GM12873 (cell line): ENCODE measurements around the gene C1RL.

Experiments
- TF ChIP-seq, protein P1 (sequence below): IDR thresholded peaks from 2 replicates; pipeline ENCODE4 v1.5.1; 2012; ENCODE audit warnings: low read depth, mild to moderate bottlenecking, moderate library complexity, low read length, control low read depth; ENCODE audit not compliant: insufficient read depth; ENCODE audit errors: missing control alignments

The C1RL gene

DNA sequence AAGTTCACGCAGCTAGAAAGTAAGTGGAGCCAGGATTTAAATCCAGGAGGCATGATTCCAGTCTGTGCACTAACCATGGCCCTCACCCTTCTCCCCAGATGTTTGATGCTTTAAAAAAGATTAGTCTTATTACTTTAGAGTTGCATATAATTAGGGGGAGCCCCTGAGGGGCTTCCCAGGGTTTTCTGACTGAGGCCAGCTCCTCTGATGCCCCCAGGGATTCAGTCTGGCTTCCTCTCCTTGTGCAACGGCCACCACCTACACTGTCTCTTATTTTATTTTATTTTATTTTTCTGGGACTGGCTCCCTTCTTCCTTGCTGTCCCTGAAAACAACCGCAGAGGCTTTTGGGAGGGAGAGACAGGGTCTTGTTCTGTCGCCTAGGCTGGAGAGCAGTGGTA is 43.8 kb upstream of the C1RL start:
- TF ChIP-seq, protein P1, sequence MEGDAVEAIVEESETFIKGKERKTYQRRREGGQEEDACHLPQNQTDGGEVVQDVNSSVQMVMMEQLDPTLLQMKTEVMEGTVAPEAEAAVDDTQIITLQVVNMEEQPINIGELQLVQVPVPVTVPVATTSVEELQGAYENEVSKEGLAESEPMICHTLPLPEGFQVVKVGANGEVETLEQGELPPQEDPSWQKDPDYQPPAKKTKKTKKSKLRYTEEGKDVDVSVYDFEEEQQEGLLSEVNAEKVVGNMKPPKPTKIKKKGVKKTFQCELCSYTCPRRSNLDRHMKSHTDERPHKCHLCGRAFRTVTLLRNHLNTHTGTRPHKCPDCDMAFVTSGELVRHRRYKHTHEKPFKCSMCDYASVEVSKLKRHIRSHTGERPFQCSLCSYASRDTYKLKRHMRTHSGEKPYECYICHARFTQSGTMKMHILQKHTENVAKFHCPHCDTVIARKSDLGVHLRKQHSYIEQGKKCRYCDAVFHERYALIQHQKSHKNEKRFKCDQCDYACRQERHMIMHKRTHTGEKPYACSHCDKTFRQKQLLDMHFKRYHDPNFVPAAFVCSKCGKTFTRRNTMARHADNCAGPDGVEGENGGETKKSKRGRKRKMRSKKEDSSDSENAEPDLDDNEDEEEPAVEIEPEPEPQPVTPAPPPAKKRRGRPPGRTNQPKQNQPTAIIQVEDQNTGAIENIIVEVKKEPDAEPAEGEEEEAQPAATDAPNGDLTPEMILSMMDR, result no peak

DNA sequence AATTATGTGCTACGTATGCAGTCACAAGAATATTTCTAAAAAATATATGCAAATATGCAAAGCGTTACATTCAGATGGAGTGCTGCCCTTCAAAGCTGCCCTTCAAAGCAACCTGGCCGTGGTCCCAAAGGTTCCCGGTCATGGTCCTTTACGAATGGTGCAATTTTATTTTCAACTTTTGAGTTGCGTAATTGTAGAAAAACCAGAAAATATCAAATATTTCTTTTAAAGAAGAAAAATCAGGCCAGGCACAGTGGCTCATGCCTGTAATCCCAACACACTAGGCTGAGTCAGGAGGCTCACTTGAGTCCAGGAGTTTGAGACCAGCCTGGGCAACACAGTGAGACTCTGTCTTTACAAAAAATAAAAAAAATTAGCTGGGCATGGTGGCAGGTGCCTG is 42.5 kb upstream of the C1RL start:
- TF ChIP-seq, protein P1, result no peak

DNA sequence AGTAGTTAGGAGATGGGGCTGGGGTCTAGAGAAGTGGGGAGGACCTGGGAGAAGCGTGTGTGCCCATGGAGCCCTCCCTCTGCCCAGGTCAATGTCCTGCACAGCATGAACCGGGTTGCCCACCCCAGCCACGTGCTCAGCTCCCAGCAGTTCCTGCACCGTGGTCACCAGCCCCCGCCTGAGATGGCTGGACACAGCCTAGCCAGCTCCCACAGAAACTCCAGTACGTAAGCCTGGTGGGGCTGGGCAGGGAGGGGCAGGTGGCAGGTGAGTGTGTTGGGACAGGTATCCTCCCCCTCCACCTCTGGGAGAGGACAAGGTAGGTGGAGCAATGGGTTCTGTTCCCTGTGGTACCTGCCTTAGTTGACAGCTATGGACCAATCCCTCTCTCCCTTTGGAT is 41.8 kb upstream of the C1RL start:
- TF ChIP-seq, protein P1, result no peak

DNA sequence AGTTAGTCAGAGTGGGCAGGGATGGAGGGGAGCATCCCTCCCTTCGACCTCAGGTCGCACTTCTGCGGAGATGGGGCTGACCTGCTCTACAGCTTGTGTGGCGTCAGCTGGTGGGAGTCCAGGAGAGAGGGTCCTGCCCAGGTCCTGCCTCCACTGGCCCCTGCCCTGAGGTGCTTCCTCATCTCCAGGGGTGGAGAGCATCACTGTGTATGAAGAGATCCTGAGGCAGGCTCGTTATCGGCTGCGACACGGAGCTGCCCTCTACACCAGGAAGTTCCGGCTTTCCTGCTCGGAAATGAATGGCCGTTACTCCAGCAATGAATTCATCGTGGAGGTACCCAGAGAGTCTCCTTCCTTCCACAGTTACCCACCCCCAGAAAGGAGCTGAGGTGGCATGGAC is 41.3 kb upstream of the C1RL start:
- TF ChIP-seq, protein P1, result no peak

DNA sequence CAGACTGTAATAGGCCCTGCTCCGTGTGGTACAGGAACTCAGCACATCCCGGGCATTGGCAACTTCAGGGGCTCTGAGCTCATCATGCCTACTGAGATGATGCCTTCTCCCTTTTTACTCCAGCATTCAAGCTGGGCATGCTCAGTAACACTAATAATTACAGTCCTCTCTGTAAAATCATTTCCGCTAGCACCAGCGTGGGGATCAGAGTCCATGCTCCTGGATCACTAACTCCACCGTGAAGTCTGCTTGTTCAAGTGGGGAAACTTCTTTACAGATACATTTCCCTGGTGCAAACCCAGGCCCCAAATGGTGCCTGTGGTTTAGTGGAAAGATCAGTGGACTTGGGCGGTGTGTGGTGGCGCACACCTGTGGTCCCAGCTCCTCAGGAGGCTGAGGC is 37.9 kb upstream of the C1RL start:
- TF ChIP-seq, protein P1, result no peak

DNA sequence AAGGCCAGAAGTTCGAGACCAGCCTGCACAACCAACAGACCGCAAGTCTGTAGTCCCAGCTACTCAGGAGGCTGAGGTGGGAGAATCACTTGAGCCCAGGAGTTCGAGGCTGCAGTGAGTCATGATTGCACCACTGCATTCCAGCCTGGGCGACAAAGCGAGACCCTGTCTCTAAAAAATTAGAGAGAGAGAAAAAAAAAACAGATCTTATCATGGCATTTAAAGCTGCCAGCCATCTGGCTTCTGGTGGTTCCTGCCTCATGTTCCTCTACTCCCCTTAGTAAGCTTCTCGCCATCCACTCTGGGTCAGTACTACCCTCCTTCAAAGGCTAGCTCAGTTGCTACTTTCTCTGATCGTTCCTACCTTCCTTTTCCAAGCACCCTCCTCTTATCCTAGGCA is 37.2 kb upstream of the C1RL start:
- TF ChIP-seq, protein P1, result no peak

DNA sequence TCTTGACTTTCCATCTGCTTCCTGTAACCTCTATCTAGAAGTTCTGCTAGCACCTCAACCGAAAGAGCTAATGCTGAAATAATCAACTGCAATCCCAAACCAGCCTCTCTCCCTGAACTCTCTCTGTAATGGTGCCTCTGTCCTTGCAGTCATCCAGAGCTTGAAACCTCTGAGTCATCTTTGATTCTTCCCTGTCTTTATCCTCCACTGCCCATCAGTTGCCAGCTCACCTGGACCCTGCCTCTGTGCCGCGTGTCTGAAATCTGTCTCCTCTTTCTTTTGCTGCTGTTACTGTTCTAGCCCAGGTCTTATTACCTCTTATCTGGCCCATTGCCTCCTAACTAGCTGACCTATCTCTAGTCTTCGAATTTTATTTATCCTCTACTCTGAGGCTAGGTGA is 36.7 kb upstream of the C1RL start:
- TF ChIP-seq, protein P1, result no peak

DNA sequence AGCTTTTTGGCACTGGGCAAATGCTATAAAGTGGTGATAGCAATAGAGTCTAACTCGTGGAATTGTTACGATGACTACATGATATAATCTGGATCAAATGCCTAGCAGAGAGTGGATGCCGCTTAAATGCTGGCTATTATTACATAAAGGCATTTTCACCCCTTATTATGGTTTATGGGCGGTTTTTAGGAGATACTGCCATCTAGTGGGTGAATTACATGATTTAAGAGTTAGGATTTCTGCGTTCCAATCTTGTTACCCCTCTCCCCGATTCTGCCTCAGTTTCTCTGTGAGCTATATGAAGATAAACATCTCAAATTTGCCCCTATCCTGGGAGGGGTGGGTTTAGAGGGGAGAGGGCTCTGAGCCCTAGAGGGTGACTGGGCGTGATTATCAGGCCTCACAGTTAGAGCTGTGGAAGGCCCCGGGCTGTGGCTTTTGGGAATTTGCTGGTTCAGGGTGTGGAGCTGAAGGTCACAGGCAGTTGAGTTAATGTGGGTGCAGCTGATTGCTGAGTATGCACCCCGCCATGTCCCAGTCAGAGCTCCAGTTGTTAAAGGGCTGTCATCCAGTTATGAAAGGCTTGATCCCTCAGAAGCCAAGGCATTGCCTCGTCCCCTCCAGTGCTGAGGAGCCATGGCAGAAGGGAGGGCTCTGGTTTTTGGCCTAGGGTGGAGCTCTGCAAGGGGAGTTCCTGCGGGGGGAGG is 35.6 kb upstream of the C1RL start:
- TF ChIP-seq, protein P1, result peak; percentile 53
